DOHH2 (cell line): ENCODE results near the gene CTBP1.

Experiments used
- H3F3A ChIP-seq: fragments of 200-600 bp; sonication (generic), shearing (Covaris generic); 2 replicates; pipeline ENCODE4 v1.6.0; 2016; ENCODE audit warnings: antibody characterized with exemption, mild to moderate bottlenecking; ENCODE audit not compliant: control insufficient read depth, insufficient read depth
- H3K27ac ChIP-seq: fragments of 200-600 bp; sonication (generic); 2 replicates; pipeline ENCODE4 v1.5.1; 2014; ENCODE audit warnings: low read depth, mild to moderate bottlenecking, low read length, moderate library complexity
- H3K27me3 ChIP-seq: fragments of 200-600 bp; sonication (generic); 2 replicates; pipeline ENCODE4 v1.6.1; 2014; ENCODE audit warnings: mild to moderate bottlenecking, low read length, mixed read lengths; ENCODE audit not compliant: control insufficient read depth
- H3K36me3 ChIP-seq: fragments of 200-600 bp; sonication (generic); 2 replicates; pipeline ENCODE4 v1.6.1; 2014; ENCODE audit warnings: mild to moderate bottlenecking, low read length, moderate library complexity, mixed read lengths; ENCODE audit not compliant: control insufficient read depth
- H3K4me1 ChIP-seq: fragments of 200-600 bp; sonication (generic); 2 replicates; pipeline ENCODE4 v1.6.1; 2014; ENCODE audit warnings: mild to moderate bottlenecking, low read length, mixed read lengths; ENCODE audit not compliant: control insufficient read depth
- H3K4me2 ChIP-seq: fragments of 200-600 bp; sonication (generic); 2 replicates; pipeline ENCODE4 v1.6.0; 2014; ENCODE audit warnings: mild to moderate bottlenecking, low read length, moderate library complexity
- H3K4me3 ChIP-seq: fragments of 200-600 bp; sonication (generic); 2 replicates; pipeline ENCODE4 v1.5.1; 2014; ENCODE audit warnings: mild to moderate bottlenecking, low read length, mixed read lengths
- H3K79me2 ChIP-seq: fragments of 200-600 bp; sonication (generic); 2 replicates; pipeline ENCODE4 v1.6.1; 2014; ENCODE audit warnings: mild to moderate bottlenecking, low read length, mixed read lengths; ENCODE audit not compliant: control insufficient read depth
- H3K9me2 ChIP-seq: fragments of 200-600 bp; sonication (generic); replicated peaks from 2 replicates; pipeline ENCODE4 v1.6.1; 2014; ENCODE audit warnings: mild to moderate bottlenecking, low read length, mixed read lengths; ENCODE audit not compliant: control insufficient read depth
- H3K9me3 ChIP-seq: fragments of 200-600 bp; sonication (generic); 2 replicates; pipeline ENCODE4 v1.6.1; 2014; ENCODE audit warnings: antibody characterized with exemption, low read length, mixed read lengths; ENCODE audit not compliant: control insufficient read depth, insufficient read depth
- H4K20me1 ChIP-seq: fragments of 200-600 bp; sonication (generic); 2 replicates; pipeline ENCODE4 v1.6.0; 2014; ENCODE audit warnings: low read depth, mild to moderate bottlenecking, antibody characterized with exemption, low read length, moderate library complexity; ENCODE audit not compliant: control insufficient read depth, insufficient read depth
- EZH2phosphoT487 ChIP-seq: fragments of 200-600 bp; sonication (generic); IDR thresholded peaks from 2 replicates; pipeline ENCODE4 v1.6.1; 2017; ENCODE audit warnings: borderline replicate concordance, mild to moderate bottlenecking, antibody characterized with exemption, low read length, moderate library complexity, mixed read lengths
- TF ChIP-seq, protein P1 (sequence below): fragments of 200-600 bp; sonication (generic); IDR thresholded peaks from one replicate; pipeline ENCODE4 v1.5.1; 2014; ENCODE audit warnings: antibody characterized with exemption, mild to moderate bottlenecking, low read depth, low read length; ENCODE audit not compliant: poor library complexity, severe bottlenecking

Gene CTBP1

DNA sequence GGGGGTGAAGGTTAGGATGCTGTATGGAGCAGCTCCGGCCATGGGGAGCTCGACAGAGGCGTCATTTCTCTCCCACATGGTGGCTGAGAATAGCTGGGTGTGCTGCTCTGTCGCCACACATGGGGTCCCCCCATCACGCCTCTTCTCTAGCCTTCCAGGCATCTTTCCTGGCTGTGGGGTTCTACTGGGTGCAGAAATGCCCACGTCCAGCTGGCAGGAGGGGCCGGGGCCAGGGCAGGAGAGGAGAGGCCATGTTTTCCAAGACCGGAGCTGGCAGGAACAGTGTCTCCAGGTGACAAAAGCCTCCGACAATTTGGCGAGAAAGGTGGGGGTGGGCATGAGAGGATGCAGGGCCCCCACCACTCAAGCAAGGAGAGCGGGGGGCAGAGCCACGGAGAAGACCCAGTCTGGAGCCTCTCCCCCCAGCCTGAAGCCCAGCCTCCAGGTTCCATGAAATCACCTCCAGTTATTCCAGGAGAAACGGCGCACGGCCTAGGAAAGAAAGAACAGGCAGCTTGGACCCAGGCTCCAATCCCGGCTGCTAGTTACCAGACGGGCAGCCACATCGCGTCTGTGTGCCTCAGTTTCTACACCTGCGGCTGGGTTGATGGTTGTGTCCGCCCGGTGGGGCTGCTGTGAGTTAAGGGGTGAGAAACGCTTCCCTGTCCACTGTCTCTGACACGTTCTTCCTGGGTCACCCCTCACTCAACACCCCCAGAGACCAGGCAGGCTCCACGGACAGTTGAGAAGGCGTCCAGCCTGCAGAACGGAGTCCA lies 49.2 kb downstream of the CTBP1 start:
- Histone ChIP-seq H3K4me2 (peak overlapping the region; percentile 69), H3K4me3 (peak overlapping the region; percentile 84), H3K27me3 (no peaks in the 10 kb centered on the region), H3K79me2 (peaks cover 49% of the 10 kb centered on the region), H3K36me3 (peaks cover 66% of the 10 kb centered on the region), H4K20me1 (no peaks in the 10 kb centered on the region), H3K4me1 (peaks cover 53% of the 10 kb centered on the region), H3K9me3 (no peaks in the 10 kb centered on the region), H3F3A (peaks cover 28% of the 10 kb centered on the region), H3K9me2 (no peaks in the 10 kb centered on the region), H3K27ac (peak overlapping the region; percentile 91)
- TF ChIP-seq, protein P1, sequence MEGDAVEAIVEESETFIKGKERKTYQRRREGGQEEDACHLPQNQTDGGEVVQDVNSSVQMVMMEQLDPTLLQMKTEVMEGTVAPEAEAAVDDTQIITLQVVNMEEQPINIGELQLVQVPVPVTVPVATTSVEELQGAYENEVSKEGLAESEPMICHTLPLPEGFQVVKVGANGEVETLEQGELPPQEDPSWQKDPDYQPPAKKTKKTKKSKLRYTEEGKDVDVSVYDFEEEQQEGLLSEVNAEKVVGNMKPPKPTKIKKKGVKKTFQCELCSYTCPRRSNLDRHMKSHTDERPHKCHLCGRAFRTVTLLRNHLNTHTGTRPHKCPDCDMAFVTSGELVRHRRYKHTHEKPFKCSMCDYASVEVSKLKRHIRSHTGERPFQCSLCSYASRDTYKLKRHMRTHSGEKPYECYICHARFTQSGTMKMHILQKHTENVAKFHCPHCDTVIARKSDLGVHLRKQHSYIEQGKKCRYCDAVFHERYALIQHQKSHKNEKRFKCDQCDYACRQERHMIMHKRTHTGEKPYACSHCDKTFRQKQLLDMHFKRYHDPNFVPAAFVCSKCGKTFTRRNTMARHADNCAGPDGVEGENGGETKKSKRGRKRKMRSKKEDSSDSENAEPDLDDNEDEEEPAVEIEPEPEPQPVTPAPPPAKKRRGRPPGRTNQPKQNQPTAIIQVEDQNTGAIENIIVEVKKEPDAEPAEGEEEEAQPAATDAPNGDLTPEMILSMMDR = no peak
- TF ChIP-seq EZH2phosphoT487 = no peak

DNA sequence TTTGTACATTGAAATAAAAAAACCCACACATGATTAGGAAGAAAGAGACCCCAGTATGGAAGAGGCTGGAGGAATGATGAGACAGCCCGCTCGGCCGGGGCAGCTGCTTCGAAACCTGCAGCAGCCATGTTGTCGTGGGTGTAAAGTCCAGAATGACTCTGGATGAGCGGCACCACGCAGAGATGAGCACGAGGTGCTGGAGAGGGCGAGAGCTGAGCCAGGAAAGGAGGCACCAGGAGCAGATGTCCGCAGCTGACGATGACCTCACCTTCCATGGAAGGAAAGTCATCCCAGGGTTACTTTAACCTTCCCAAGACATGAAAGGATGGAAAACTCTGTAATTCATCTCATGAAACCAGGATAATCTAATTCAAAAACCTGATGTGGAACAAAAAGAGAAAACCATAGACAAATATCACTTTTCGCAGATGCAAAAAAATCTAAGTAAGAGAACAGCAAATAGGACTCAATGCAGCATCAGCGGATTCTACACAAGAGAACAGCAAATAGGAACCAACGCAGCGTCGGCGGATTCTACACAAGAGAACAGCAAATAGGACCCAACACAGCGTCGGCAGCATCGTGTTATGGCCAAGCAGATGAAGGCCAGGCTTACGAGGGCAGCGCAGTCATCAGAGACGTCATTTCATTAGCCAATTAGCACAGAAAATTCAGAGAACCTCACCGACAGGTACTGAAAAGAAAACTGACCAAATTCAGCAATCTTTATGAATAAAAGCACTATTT lies 50.7 kb downstream of the CTBP1 start:
- peaks cover 18% of the 10 kb centered on the region for H3F3A ChIP-seq
- peaks cover 49% of the 10 kb centered on the region for H3K79me2 ChIP-seq
- peaks cover 39% of the 10 kb centered on the region for H3K4me1 ChIP-seq
- no peaks in the 10 kb centered on the region for H4K20me1 ChIP-seq
- no peaks in the 10 kb centered on the region for H3K9me2 ChIP-seq
- no peak overlapping the region for H3K27ac ChIP-seq
- H3K27me3 ChIP-seq = no peaks in the 10 kb centered on the region
- TF ChIP-seq, protein P1 = no peak
- TF ChIP-seq EZH2phosphoT487 = no peak
- peaks cover 54% of the 10 kb centered on the region for H3K36me3 ChIP-seq
- no peak overlapping the region for H3K4me3 ChIP-seq
- no peaks in the 10 kb centered on the region for H3K9me3 ChIP-seq
- no peak overlapping the region for H3K4me2 ChIP-seq

DNA sequence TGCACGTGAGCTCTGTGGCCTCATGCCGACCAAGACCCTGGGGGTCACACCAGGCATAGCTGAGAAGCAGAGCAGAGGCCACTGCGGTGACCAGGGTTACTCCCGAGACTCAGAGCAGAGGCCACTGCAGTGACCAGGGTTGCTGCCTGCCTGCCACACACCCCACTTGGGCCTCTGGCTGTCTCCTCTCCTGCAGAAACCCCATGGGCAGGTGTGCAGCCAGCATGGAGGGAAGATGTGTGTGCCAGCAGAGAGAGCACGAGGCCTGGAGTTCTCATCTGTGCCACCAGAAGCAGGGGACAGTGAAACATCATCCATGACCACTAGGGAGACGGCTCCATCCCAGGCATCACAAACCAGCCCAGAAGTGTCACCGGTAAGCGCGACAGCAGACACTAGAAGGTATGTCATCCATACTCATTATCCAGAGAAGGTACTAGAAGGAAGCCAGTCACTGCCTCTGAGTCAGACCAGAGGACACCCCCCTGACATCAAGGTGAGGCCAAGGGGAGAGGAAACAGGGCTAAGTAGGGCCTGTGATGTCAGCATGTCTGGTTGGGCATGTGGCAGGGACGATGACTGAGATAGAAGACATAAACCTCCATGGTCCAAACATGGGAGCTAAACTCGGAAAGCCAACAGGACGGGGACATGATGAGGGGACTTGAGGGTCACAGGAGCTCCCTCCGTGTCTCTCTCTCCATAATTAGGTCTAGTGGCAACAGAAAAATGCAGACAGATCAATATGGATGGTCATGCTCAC lies 52.3 kb downstream of the CTBP1 start:
- Histone ChIP-seq H4K20me1 (no peaks in the 10 kb centered on the region), H3K79me2 (peaks cover 49% of the 10 kb centered on the region), H3K4me1 (peaks cover 29% of the 10 kb centered on the region), H3K27ac (no peak overlapping the region), H3F3A (peaks cover 4% of the 10 kb centered on the region; the same call in 1 of the 2 replicates), H3K9me3 (no peaks in the 10 kb centered on the region), H3K27me3 (no peaks in the 10 kb centered on the region), H3K4me2 (no peak overlapping the region), H3K36me3 (peaks cover 53% of the 10 kb centered on the region), H3K9me2 (no peaks in the 10 kb centered on the region), H3K4me3 (no peak overlapping the region)
- TF ChIP-seq, protein P1 = no peak
- no peak for TF ChIP-seq EZH2phosphoT487
